GM12878 (cell line): Measurements from ENCODE around the gene TVP23B.
"Not testable (repeated sequence)": the region's sequence is repeated elsewhere in the genome, so short reads cannot be mapped to it uniquely, and the experiment has no call there.

ENCODE experiments used
- ATF7 ChIP-seq: fragments of 450-650 bp; IDR thresholded peaks from 2 replicates; pipeline ENCODE4 v1.6.1; 2016; ENCODE audit warnings: low read depth, mild to moderate bottlenecking
- CTCF ChIP-seq, 3 experiments: IDR thresholded peaks in 2 of 3; conservative IDR thresholded peaks in 1 of 3; 2 replicates each; pipeline ENCODE4 v1.5.1; 2011; ENCODE audit warnings: low read depth in 3 of 3, low read length in 3 of 3, mild to moderate bottlenecking in 3 of 3, control low read depth in 2 of 3, moderate library complexity in 2 of 3, inconsistent platforms in 1 of 3, mixed read lengths in 1 of 3; ENCODE audit not compliant: control insufficient read depth in 2 of 3, insufficient read depth in 1 of 3; ENCODE audit errors: extremely low read depth in 1 of 3
- NFYB ChIP-seq: IDR thresholded peaks from 2 replicates; pipeline ENCODE4 v1.6.1; 2011; ENCODE audit warnings: low read depth, mild to moderate bottlenecking, low read length, improper control_type of control experiment, moderate library complexity; ENCODE audit not compliant: insufficient read depth
- SIN3A ChIP-seq: IDR thresholded peaks from 2 replicates; pipeline ENCODE4 v1.6.1; 2012; ENCODE audit warnings: low read depth, low read length, improper control_type of control experiment
- SP1 ChIP-seq: IDR thresholded peaks from one replicate; pipeline ENCODE4 v1.6.1; 2011; ENCODE audit warnings: low read depth, low read length
- TAF1 ChIP-seq: IDR thresholded peaks from 2 replicates; pipeline ENCODE4 v1.6.1; 2011; ENCODE audit warnings: mild to moderate bottlenecking, low read depth, low read length, borderline replicate concordance

GRCh38 chr17:18732438-18732837 lies 48.5 kb upstream of the TVP23B start:
- TF ChIP-seq NFYB; SP1; CTCF (IDR thresholded peaks at IDR 0.05 in 2 of 3, conservative IDR thresholded peaks at IDR 0.05 in 1 of 3; ENCODE audit: control insufficient read depth in 2 of 3, extremely low read depth in 1 of 3, insufficient read depth in 1 of 3, low read depth in 3 of 3, low read length in 3 of 3); ATF7; TAF1; SIN3A: not testable (repeated sequence)
